ENCODE measurements around the gene CDT1. TPM values are rescaled to one million over a fixed set of nuclear protein-coding genes. Genes with fewer than 3 reads are reported as not detected.

Gene CDT1
- total RNA-seq, 1 donor from 2014 or later = 1.1 TPM

GRCh38 chr16:88804552-88805339 is 1.2 kb downstream of the CDT1 start:
- no peak for DNase-seq (ENCODE audit: low read depth)

- no peak for DNase-seq (ENCODE audit: low read depth)
Observed at GRCh38 chr16:88805340-88805715, 1.7 kb downstream of the CDT1 start.

- DNase-seq (ENCODE audit: low read depth) = no peak
Observed at GRCh38 chr16:88805887-88806393, 2.4 kb downstream of the CDT1 start.

GRCh38 chr16:88806491-88807111 is 3.0 kb downstream of the CDT1 start:
- DNase-seq (ENCODE audit: low read depth) = no peak

- DNase-seq (ENCODE audit: low read depth) = no peak
Observed at GRCh38 chr16:88807142-88807625, 3.6 kb downstream of the CDT1 start.

GRCh38 chr16:88807626-88808453 is 4.3 kb downstream of the CDT1 start:
- DNase-seq (ENCODE audit: low read depth) = no peak

- no peak for DNase-seq (ENCODE audit: low read depth)
Observed at GRCh38 chr16:88809068-88809675, 5.6 kb downstream of the CDT1 start.

- no peak for DNase-seq (ENCODE audit: low read depth)
Observed at GRCh38 chr16:88809676-88810165, 6.1 kb downstream of the CDT1 start.

GRCh38 chr16:88810166-88810911 is 6.8 kb downstream of the CDT1 start:
- DNase-seq (ENCODE audit: low read depth) = no peak

- DNase-seq (ENCODE audit: low read depth) = peak; percentile 47
Observed at GRCh38 chr16:88810912-88811768, 7.6 kb downstream of the CDT1 start.

- peak; percentile 82 for DNase-seq (ENCODE audit: low read depth)
Observed at GRCh38 chr16:88811769-88812512, 8.4 kb downstream of the CDT1 start, which contains the start of gene APRT. Gene APRT (minus strand): TSS chr16:88811928. CDS start chr16:88811899, 29 bp downstream.

- DNase-seq (ENCODE audit: low read depth) = peak; percentile 30
Observed at GRCh38 chr16:88812513-88813268, 9.1 kb downstream of the CDT1 start.

GRCh38 chr16:88813269-88814143 is 9.9 kb downstream of the CDT1 start:
- no peak for DNase-seq (ENCODE audit: low read depth)

GRCh38 chr16:88814144-88814502 is 10.5 kb downstream of the CDT1 start:
- no peak for DNase-seq (ENCODE audit: low read depth)

- DNase-seq (ENCODE audit: low read depth) = no peak
Observed at GRCh38 chr16:88815227-88815626, 11.6 kb downstream of the CDT1 start.

- DNase-seq (ENCODE audit: low read depth) = no peak
Observed at GRCh38 chr16:88815901-88816589, 12.5 kb downstream of the CDT1 start.
